ENCODE measurements around the gene FJX1. TPM values are rescaled to one million over a fixed set of nuclear protein-coding genes. Genes with fewer than 3 reads are reported as not detected.
A peak's percentile ranks its signal among the peaks of the same experiment; 100 is the strongest.

Gene FJX1
- total and polyA plus RNA-seq, 3 donors from 2014 or later, result 2.0 to 5.1 (median 2.8) TPM

GRCh38 chr11:35619855-35620640, 1.8 kb downstream of the FJX1 start:
- WGBS, 2 donors, result 8 to 11% methylated on average over 32 to 33 of the region's 33 CpGs
- no peak for DNase-seq
- H3K27ac ChIP-seq, result no peak overlapping the region
- no peaks in the 10 kb centered on the region for H3K27me3 ChIP-seq
- TF ChIP-seq CTCF (IDR thresholded peaks at IDR 0.05) (no peak), POLR2A (IDR thresholded peaks at IDR 0.05) (no peak)
- H3K9me3 ChIP-seq, result no peaks in the 10 kb centered on the region
- intact Hi-C loops (cut with DNase I; ENCODE audit: low total_unique reads), result loop anchor here (5.0 to 10.0 kb wide), 2 partner anchors 205 to 647 kb away; no protein-coding TSS in a partner anchor
- peaks cover 6% of the 10 kb centered on the region for H3K4me1 ChIP-seq
- H3K4me3 ChIP-seq, result peak overlapping the region; percentile 56 to 62
- H3K36me3 ChIP-seq (ENCODE audit: low read depth, missing control alignments), result no peaks in the 10 kb centered on the region

GRCh38 chr11:35620795-35621194, 2.5 kb downstream of the FJX1 start:
- intact Hi-C loops (cut with DNase I; ENCODE audit: low total_unique reads), result no loop called here
- 62 to 63% methylated on average over 2 of the region's 2 CpGs for WGBS, 2 donors

GRCh38 chr11:35621620-35622019, 3.4 kb downstream of the FJX1 start:
- WGBS, 2 donors, result 81 to 84% methylated on average over 2 of the region's 2 CpGs
- intact Hi-C loops (cut with DNase I; ENCODE audit: low total_unique reads), result no loop called here
- H3K36me3 ChIP-seq (ENCODE audit: low read depth, missing control alignments), result no peaks in the 10 kb centered on the region
- no peak overlapping the region for H3K4me3 ChIP-seq
- H3K27me3 ChIP-seq, result no peaks in the 10 kb centered on the region
- no peak for DNase-seq
- no peak for TF ChIP-seq POLR2A (IDR thresholded peaks at IDR 0.05)
- TF ChIP-seq CTCF (IDR thresholded peaks at IDR 0.05), result no peak
- peaks cover 6% of the 10 kb centered on the region for H3K4me1 ChIP-seq
- H3K9me3 ChIP-seq, result no peaks in the 10 kb centered on the region
- H3K27ac ChIP-seq, result no peak overlapping the region

More at GRCh38 chr11:35620795-35621194, 2.5 kb downstream of the FJX1 start:
- H3K9me3 ChIP-seq, result no peaks in the 10 kb centered on the region
- no peak for TF ChIP-seq CTCF (IDR thresholded peaks at IDR 0.05)
- TF ChIP-seq POLR2A (IDR thresholded peaks at IDR 0.05), result no peak
- no peak overlapping the region for H3K4me3 ChIP-seq
- no peaks in the 10 kb centered on the region for H3K27me3 ChIP-seq
- no peak overlapping the region for H3K27ac ChIP-seq
- H3K4me1 ChIP-seq, result peaks cover 6% of the 10 kb centered on the region
- H3K36me3 ChIP-seq (ENCODE audit: low read depth, missing control alignments), result no peaks in the 10 kb centered on the region
- no peak for DNase-seq

- TF ChIP-seq CTCF (IDR thresholded peaks at IDR 0.05) (no peak), POLR2A (IDR thresholded peaks at IDR 0.05) (no peak)
- no peaks in the 10 kb centered on the region for H3K9me3 ChIP-seq
- intact Hi-C loops (cut with DNase I; ENCODE audit: low total_unique reads), result no loop called here
- WGBS, 2 donors, result 47 to 57% methylated on average over 3 of the region's 3 CpGs
- H3K4me3 ChIP-seq, result no peak overlapping the region
- no peaks in the 10 kb centered on the region for H3K36me3 ChIP-seq (ENCODE audit: low read depth, missing control alignments)
- H3K27ac ChIP-seq, result no peak overlapping the region
- H3K4me1 ChIP-seq, result peaks cover 6% of the 10 kb centered on the region
- DNase-seq, result no peak
- no peaks in the 10 kb centered on the region for H3K27me3 ChIP-seq
Measured at GRCh38 chr11:35622070-35622469, 3.8 kb downstream of the FJX1 start.
